WTC11 (cell line): ENCODE results near the gene ALS2. TPM values are rescaled to one million over a fixed set of nuclear protein-coding genes. Genes with fewer than 3 reads are reported as not detected.

Source experiments
- ATAC-seq: fragments of 200-7000 bp; cut with Tn5 transposase; 2 replicates; pipeline ENCODE4 v1.10.0; 2021; ENCODE audit warnings: mild to moderate bottlenecking, moderate library complexity
- CTCF ChIA-PET: fragments of 300-600 bp; sonication (Branson Sonifier 250); formaldehyde crosslinking; loops from one replicate; lab custom pipeline; 2021; ENCODE audit warnings: antibody characterized with exemption; lab: Charles Lee
- POLR2A ChIA-PET: fragments of 350-600 bp; sonication (Branson Sonifier 250); formaldehyde crosslinking; loops from one replicate; lab custom pipeline; 2021; ENCODE audit warnings: antibody characterized with exemption; lab: Charles Lee
- DNase-seq: peaks from one replicate; pipeline ENCODE4 v3.0.0; 2021; ENCODE audit warnings: low spot score
- H3K27ac Mint-ChIP-seq: 2 replicates; pipeline ENCODE4 v1.8.0; 2021; ENCODE audit warnings: mixed read lengths
- H3K27me3 Mint-ChIP-seq: 2 replicates; pipeline ENCODE4 v1.8.0; 2021; ENCODE audit warnings: low read depth, mild to moderate bottlenecking, moderate library complexity, mixed read lengths
- H3K36me3 Mint-ChIP-seq: 2 replicates; pipeline ENCODE4 v1.8.0; 2021; ENCODE audit warnings: mixed read lengths
- H3K4me1 Mint-ChIP-seq: 2 replicates; pipeline ENCODE4 v1.8.0; 2022; ENCODE audit warnings: mixed read lengths
- H3K4me3 Mint-ChIP-seq: 2 replicates; pipeline ENCODE4 v1.8.0; 2021; ENCODE audit warnings: mild to moderate bottlenecking, moderate library complexity, mixed read lengths
- H3K9me3 Mint-ChIP-seq: 2 replicates; pipeline ENCODE4 v1.8.0; 2021; ENCODE audit warnings: mixed read lengths
- AFF4 ChIP-seq: sonication (generic); formaldehyde crosslinking; IDR thresholded peaks from 2 replicates; pipeline ENCODE4 v1.8.1; 2023; ENCODE audit warnings: mild to moderate bottlenecking, missing genetic modification reagents, borderline replicate concordance
- ATF2 ChIP-seq: sonication (generic); formaldehyde crosslinking; IDR thresholded peaks from 2 replicates; pipeline ENCODE4 v1.8.1; 2022; ENCODE audit warnings: low read depth, missing genetic modification reagents, borderline replicate concordance
- ATF3 ChIP-seq: sonication (generic); formaldehyde crosslinking; conservative IDR thresholded peaks from 2 replicates; pipeline ENCODE4 v1.8.1; 2022; ENCODE audit warnings: mild to moderate bottlenecking, missing genetic modification reagents
- CREB1 ChIP-seq: sonication (generic); formaldehyde crosslinking; IDR thresholded peaks from 2 replicates; pipeline ENCODE4 v1.8.0; 2023; ENCODE audit warnings: mild to moderate bottlenecking, missing genetic modification reagents
- CREM ChIP-seq: sonication (generic); formaldehyde crosslinking; IDR thresholded peaks from 2 replicates; pipeline ENCODE4 v1.8.1; 2022; ENCODE audit warnings: mild to moderate bottlenecking, missing genetic modification reagents, moderate library complexity
- E2F1 ChIP-seq: sonication (generic); formaldehyde crosslinking; IDR thresholded peaks from 2 replicates; pipeline ENCODE4 v1.8.0; 2022; ENCODE audit warnings: mild to moderate bottlenecking, missing genetic modification reagents
- GRHL2 ChIP-seq: fragments of 250-450 bp; sonication (Bioruptor Pico); IDR thresholded peaks from 2 replicates; pipeline ENCODE4 v1.8.0; 2022; ENCODE audit warnings: mild to moderate bottlenecking, moderate library complexity; ENCODE audit not compliant: insufficient replicate concordance, severe bottlenecking
- MYBL2 ChIP-seq: sonication (generic); formaldehyde crosslinking; IDR thresholded peaks from 2 replicates; pipeline ENCODE4 v1.8.1; 2023; ENCODE audit warnings: mild to moderate bottlenecking, moderate library complexity, missing genetic modification reagents
- NFYB ChIP-seq: sonication (generic); formaldehyde crosslinking; conservative IDR thresholded peaks from 2 replicates; pipeline ENCODE4 v1.8.0; 2022; ENCODE audit warnings: low read depth, missing genetic modification reagents
- PRDM15 ChIP-seq: sonication (generic); formaldehyde crosslinking; IDR thresholded peaks from 2 replicates; pipeline ENCODE4 v1.8.0; 2022; ENCODE audit warnings: missing genetic modification reagents
- PRRX2 ChIP-seq: fragments of 250-450 bp; sonication (Bioruptor Pico); IDR thresholded peaks from 2 replicates; pipeline ENCODE4 v1.8.0; 2021; ENCODE audit warnings: mild to moderate bottlenecking
- RORB ChIP-seq: fragments of 250-450 bp; sonication (Bioruptor Pico); IDR thresholded peaks from 2 replicates; pipeline ENCODE4 v1.9.0; 2021; ENCODE audit warnings: mild to moderate bottlenecking
- STAT6 ChIP-seq: sonication (generic); formaldehyde crosslinking; conservative IDR thresholded peaks from 2 replicates; pipeline ENCODE4 v1.8.1; 2023; ENCODE audit warnings: mild to moderate bottlenecking, low read depth, missing genetic modification reagents, moderate library complexity
- TEAD1 ChIP-seq: sonication (generic); formaldehyde crosslinking; IDR thresholded peaks from 2 replicates; pipeline ENCODE4 v1.8.0; 2022; ENCODE audit warnings: mild to moderate bottlenecking, missing genetic modification reagents
- TEAD4 ChIP-seq: sonication (generic); formaldehyde crosslinking; IDR thresholded peaks from 2 replicates; pipeline ENCODE4 v1.8.0; 2022; ENCODE audit warnings: mild to moderate bottlenecking, missing genetic modification reagents
- USF2 ChIP-seq: sonication (generic); formaldehyde crosslinking; IDR thresholded peaks from 2 replicates; pipeline ENCODE4 v1.8.1; 2023; ENCODE audit warnings: mild to moderate bottlenecking, missing genetic modification reagents, moderate library complexity
- ZNF232 ChIP-seq: sonication (generic); formaldehyde crosslinking; IDR thresholded peaks from 2 replicates; pipeline ENCODE4 v1.8.0; 2022; ENCODE audit warnings: mild to moderate bottlenecking, missing genetic modification reagents
- total RNA-seq: library from RNA; stranded (reverse); gene quantifications from 3 replicates; pipeline ENCODE4 v1.2.3, GENCODE V29; 2021

ALS2 gene
- total RNA-seq, 1 experiment from 2014 or later: 30.5 TPM

- TF ChIP-seq STAT6: no peak
- no peak for TF ChIP-seq CREM (CRISPR knock-in tag)
- TF ChIP-seq TEAD4: no peak
- TF ChIP-seq, all 79 proteins: peak for 0
These were observed 102.3 kb downstream of the ALS2 start (continued) for GRCh38 chr2:201678401-201678800.

- H3K36me3 Mint-ChIP-seq: no peaks in the 10 kb centered on the region
- no peak overlapping the region for H3K4me3 Mint-ChIP-seq
- ATAC-seq: no peak
- no peak overlapping the region; the same call in 1 of the 2 replicates for H3K27ac Mint-ChIP-seq
- POLR2A ChIA-PET: no interaction called here
- H3K9me3 Mint-ChIP-seq: no peaks in the 10 kb centered on the region
- no peak for TF ChIP-seq PRDM15 (CRISPR knock-in tag)
- no peak for TF ChIP-seq PRRX2
- TF ChIP-seq ATF3: no peak
- TF ChIP-seq TEAD1 (CRISPR knock-in tag): no peak
- no peak for TF ChIP-seq MYBL2 (CRISPR knock-in tag)
- no peak for TF ChIP-seq ATF2
- no peak for TF ChIP-seq ZNF232 (CRISPR knock-in tag)
- TF ChIP-seq GRHL2 (CRISPR knock-in tag): no peak
- TF ChIP-seq RORB (CRISPR knock-in tag): no peak
- TF ChIP-seq, all 79 proteins: peak for 0
- H3K27me3 Mint-ChIP-seq: peaks cover 13% of the 10 kb centered on the region
- no peak for DNase-seq
- peaks cover 15% of the 10 kb centered on the region for H3K4me1 Mint-ChIP-seq
- CTCF ChIA-PET: no interaction called here
These were observed 105.3 kb downstream of the ALS2 start for GRCh38 chr2:201675454-201675853.

GRCh38 chr2:201674794-201675193 is 105.9 kb downstream of the ALS2 start:
- POLR2A ChIA-PET: no interaction called here
- DNase-seq (no peak), ATAC-seq (peak; percentile 78)
- Mint-ChIP-seq H3K4me3 (no peak overlapping the region), H3K36me3 (no peaks in the 10 kb centered on the region), H3K4me1 (peaks cover 15% of the 10 kb centered on the region), H3K9me3 (no peaks in the 10 kb centered on the region), H3K27ac (no peak overlapping the region), H3K27me3 (peaks cover 13% of the 10 kb centered on the region)
- TF ChIP-seq NFYB (CRISPR knock-in tag) (0 out of 2 replicates have a peak, but pooled peaks have one; percentile 10), ZNF232 (CRISPR knock-in tag) (no peak)
- CTCF ChIA-PET: no interaction called here

- DNase-seq: no peak
- no peaks in the 10 kb centered on the region for H3K36me3 Mint-ChIP-seq
- no peaks in the 10 kb centered on the region for H3K9me3 Mint-ChIP-seq
- POLR2A ChIA-PET: no interaction called here
- peaks cover 13% of the 10 kb centered on the region for H3K27me3 Mint-ChIP-seq
- ATAC-seq: no peak
- no peak overlapping the region for H3K27ac Mint-ChIP-seq
- H3K4me1 Mint-ChIP-seq: peaks cover 15% of the 10 kb centered on the region
- CTCF ChIA-PET: no interaction called here
- no peak overlapping the region for H3K4me3 Mint-ChIP-seq
- TF ChIP-seq E2F1 (CRISPR knock-in tag) (no peak), CREB1 (CRISPR knock-in tag) (no peak), USF2 (CRISPR knock-in tag) (no peak), AFF4 (CRISPR knock-in tag) (no peak)
These were observed 106.4 kb downstream of the ALS2 start for GRCh38 chr2:201674298-201674697.
